Jurkat, Clone E6-1 (cell line): Measurements from ENCODE around the gene POP4.

ENCODE experiments used
- DNase-seq: peaks from one replicate; pipeline ENCODE4 v3.0.0-alpha.2; 2011; ENCODE audit warnings: low read depth, low spot score
- H3K4me3 ChIP-seq: 2 replicates; pipeline ENCODE4 v1.5.1; 2011; ENCODE audit warnings: mild to moderate bottlenecking, low read length, control low read depth, moderate library complexity

Gene POP4

GRCh38 chr19:29606420-29606747 is 301 bp downstream of the POP4 start:
- peak overlapping the region; percentile 100 for H3K4me3 ChIP-seq
- DNase-seq: no peak

DNA sequence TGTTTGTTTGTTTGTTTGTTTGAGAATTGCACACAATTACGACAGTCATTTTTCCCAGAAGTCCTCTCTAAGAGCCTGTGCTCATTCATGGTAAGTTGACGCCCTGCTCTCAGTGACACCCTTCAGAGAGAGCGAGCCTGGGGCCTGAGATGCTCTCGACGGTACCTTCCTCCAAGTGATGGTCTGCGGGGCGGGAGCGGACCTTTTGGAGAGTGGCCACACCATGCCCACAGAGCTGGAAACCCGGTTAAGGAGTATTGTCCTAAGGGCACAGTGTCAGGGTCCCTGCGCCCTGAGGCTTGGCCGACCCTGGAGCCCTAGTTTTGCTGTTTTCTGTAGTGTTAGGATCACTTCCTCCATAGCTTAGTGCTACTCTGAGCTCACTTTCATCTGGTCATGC is 3.6 kb downstream of the POP4 start:
- no peak for DNase-seq
- H3K4me3 ChIP-seq: no peak overlapping the region

GRCh38 chr19:29610213-29610573 is 4.1 kb downstream of the POP4 start:
- no peak overlapping the region for H3K4me3 ChIP-seq
- DNase-seq: no peak

- no peak overlapping the region for H3K4me3 ChIP-seq
- peak; percentile 75 for DNase-seq
Observed at GRCh38 chr19:29610574-29611271, 4.6 kb downstream of the POP4 start.

GRCh38 chr19:29612121-29612520 is 6.0 kb downstream of the POP4 start:
- DNase-seq: no peak
- no peak overlapping the region for H3K4me3 ChIP-seq

DNA sequence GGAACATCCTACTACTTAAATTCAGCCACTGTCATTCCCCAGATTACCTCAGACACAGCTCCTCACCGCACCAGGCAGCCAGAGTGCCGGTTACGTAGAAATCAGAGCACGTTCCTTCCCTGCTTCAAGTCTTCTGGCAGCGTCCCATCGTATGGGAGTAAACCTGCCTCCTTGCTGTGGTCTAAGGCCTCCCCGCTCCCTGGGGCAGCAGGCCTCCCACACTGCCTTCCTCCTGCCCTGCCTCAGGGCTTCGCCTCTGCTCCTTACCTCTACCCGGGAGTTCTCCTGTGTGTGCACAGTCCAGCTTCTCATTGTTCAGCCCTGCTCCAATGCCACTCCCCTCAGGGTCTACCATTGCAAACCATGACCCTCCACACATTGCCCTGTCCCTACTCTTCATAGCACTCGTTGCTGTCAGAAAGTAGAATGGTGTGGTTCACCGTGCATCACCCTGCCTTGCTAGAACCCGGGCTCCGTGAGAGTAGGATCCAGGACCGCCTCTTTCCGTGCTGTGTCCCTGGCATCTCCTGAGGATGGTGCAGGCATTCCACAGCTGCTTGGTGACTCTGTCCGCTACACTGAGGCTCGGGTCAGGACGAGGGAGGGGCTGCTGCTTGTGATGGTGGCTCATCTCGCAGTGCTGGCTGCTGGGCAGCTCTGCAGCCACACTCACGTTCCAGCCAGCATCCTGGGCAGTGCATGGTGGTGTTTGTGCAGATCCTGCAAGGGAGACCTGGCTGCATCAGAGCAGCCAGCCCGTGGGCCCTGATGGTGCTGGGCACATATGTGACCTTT is 6.9 kb downstream of the POP4 start:
- H3K4me3 ChIP-seq: no peak overlapping the region
- no peak for DNase-seq

- H3K4me3 ChIP-seq: no peak overlapping the region
- DNase-seq: no peak
Observed at GRCh38 chr19:29614046-29614445, 8.0 kb downstream of the POP4 start.

GRCh38 chr19:29614780-29615179 is 8.7 kb downstream of the POP4 start:
- no peak for DNase-seq
- H3K4me3 ChIP-seq: no peak overlapping the region

GRCh38 chr19:29615891-29616425 is 9.9 kb downstream of the POP4 start:
- H3K4me3 ChIP-seq: no peak overlapping the region
- DNase-seq: no peak

- no peak overlapping the region for H3K4me3 ChIP-seq
- DNase-seq: no peak
Observed at GRCh38 chr19:29616541-29616940, 10.5 kb downstream of the POP4 start.

GRCh38 chr19:29617366-29618266 is 11.5 kb downstream of the POP4 start:
- DNase-seq: no peak
- H3K4me3 ChIP-seq: no peak overlapping the region

GRCh38 chr19:29618434-29618833 is 12.4 kb downstream of the POP4 start:
- DNase-seq: no peak
- no peak overlapping the region for H3K4me3 ChIP-seq

- no peak overlapping the region for H3K4me3 ChIP-seq
- no peak for DNase-seq
Observed at GRCh38 chr19:29618871-29619270, 12.8 kb downstream of the POP4 start.

- no peak overlapping the region for H3K4me3 ChIP-seq
- DNase-seq: peak; percentile 15
Observed at GRCh38 chr19:29620931-29621351, 14.9 kb downstream of the POP4 start.

GRCh38 chr19:29622166-29623070 is 16.3 kb downstream of the POP4 start:
- DNase-seq: peak; percentile 11
- H3K4me3 ChIP-seq: no peak overlapping the region

- DNase-seq: no peak
- H3K4me3 ChIP-seq: no peak overlapping the region
Observed at GRCh38 chr19:29623726-29624488, 17.8 kb downstream of the POP4 start.

GRCh38 chr19:29624489-29625185 is 18.6 kb downstream of the POP4 start:
- H3K4me3 ChIP-seq: no peak overlapping the region
- DNase-seq: no peak
